Measurements from ENCODE around the gene ARID4B. TPM values are rescaled to one million over a fixed set of nuclear protein-coding genes. Genes with fewer than 3 reads are reported as not detected.
"Not testable (repeated sequence)": the region's sequence is repeated elsewhere in the genome, so short reads cannot be mapped to it uniquely, and the experiment has no call there.

Gene ARID4B
- total RNA-seq, 3 donors from 2014 or later, result 26.9 to 41.5 (median 36.4) TPM

DNA sequence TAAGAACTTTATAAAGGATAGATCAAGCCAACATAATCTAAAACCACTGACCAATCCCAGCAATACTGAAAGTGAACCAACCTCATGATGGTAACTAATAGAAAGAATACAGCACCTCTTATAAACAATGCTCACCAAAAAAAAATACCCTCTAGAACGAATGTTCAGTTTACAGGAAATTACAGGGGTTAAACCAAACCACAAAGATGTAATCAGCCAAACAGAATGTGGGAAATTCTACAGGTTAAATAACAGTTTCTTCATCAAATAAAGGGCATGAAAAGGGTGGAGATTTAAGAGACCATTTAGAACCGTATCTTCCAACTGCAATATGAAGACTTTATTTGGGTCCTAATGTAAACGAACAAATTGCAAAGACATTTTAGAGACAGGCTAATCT lies 30.4 kb downstream of the ARID4B start:
- peaks cover 62% of the 10 kb centered on the region for H3K4me1 Mint-ChIP-seq (ENCODE audit: low read depth)
- H3K4me3 Mint-ChIP-seq, result peak overlapping the region; percentile 64
- H3K9me3 Mint-ChIP-seq, result no peaks in the 10 kb centered on the region
- H3K36me3 Mint-ChIP-seq (ENCODE audit: insufficient read depth), result peaks cover 3% of the 10 kb centered on the region
- H3K27me3 Mint-ChIP-seq (ENCODE audit: low read depth), result no peaks in the 10 kb centered on the region
- ATAC-seq (peak; percentile 74 to 76), DNase-seq (no peak)

DNA sequence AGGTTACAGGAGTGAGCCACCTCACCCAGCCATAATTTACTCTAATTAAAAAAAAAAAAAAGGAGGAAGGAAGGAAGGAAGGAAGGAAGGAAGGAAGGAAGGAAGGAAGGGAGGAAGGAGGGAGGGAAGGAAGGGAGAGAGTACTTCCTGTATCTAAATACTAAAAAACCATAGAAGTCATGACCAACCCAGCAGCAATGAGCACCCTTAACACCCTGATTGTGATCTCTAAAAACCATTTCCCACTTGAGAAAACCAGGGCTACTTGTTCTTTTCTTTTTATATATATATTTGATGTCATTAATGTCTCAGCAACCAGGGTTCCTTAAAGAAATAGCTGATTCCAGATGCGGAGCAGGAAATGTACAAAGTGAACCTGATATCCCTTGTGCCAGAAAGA lies 31.2 kb downstream of the ARID4B start:
- H3K9me3 Mint-ChIP-seq, result no peaks in the 10 kb centered on the region
- peak overlapping the region; percentile 49 for H3K4me3 Mint-ChIP-seq
- DNase-seq (no peak), ATAC-seq (no peak)
- no peaks in the 10 kb centered on the region for H3K27me3 Mint-ChIP-seq (ENCODE audit: low read depth)
- H3K36me3 Mint-ChIP-seq (ENCODE audit: insufficient read depth), result peaks cover 3% of the 10 kb centered on the region
- peaks cover 64% of the 10 kb centered on the region for H3K4me1 Mint-ChIP-seq (ENCODE audit: low read depth)

DNA sequence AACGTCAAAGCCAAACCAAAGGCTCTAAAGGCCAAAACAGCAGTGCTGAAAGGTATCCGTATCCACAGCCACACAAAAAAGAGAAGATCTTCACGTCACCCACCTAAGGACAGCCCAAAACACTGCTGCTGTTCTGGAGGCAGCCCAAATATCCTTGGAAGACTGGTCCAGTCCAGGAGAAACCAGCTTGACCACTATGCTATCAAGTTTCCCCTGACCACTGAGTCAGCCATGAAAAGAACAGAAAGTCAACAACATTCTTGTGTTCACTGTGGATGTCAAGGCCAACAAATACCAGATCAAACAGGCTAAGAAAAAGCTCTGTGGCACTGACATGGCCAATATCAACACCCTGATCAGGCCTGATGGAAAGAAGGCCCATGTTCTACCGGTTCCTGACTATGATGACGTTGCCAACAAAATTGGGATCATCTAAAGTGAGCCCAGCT lies 32.1 kb downstream of the ARID4B start:
- H3K9me3 Mint-ChIP-seq, result no peaks in the 10 kb centered on the region
- no peaks in the 10 kb centered on the region for H3K27me3 Mint-ChIP-seq (ENCODE audit: low read depth)
- no peak overlapping the region for H3K4me3 Mint-ChIP-seq
- DNase-seq (no peak), ATAC-seq (no peak)
- peaks cover 62% of the 10 kb centered on the region for H3K4me1 Mint-ChIP-seq (ENCODE audit: low read depth)
- peaks cover 6% of the 10 kb centered on the region for H3K36me3 Mint-ChIP-seq (ENCODE audit: insufficient read depth)

DNA sequence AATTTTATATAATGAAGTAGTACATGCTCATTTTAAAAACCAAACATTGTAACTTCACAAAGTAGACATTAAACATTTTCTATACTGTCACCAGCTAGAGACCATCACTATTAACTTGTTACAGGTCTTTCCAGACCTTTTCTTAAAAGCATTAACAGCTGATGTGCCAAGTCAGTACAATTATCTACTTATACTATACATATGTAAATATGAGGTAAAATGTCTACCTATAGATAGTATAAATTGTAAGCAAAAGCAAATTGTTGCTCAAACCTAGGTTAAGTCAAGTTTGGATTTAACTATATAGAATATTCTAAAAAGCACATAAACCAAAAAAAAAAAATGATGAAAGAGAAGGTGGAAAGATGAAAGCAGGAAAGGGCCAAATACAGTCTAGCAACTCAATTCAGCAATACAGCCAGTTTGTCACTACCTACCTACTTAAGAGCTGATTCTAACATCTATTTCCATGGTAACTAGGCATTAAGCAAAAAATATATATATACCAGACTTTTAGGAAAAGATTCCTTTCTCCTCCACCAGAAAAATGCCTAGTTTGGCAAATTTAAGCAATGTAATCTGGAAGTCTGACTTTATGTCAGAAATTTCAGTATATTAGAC lies 34.5 kb downstream of the ARID4B start:
- peaks cover 63% of the 10 kb centered on the region for H3K4me1 Mint-ChIP-seq (ENCODE audit: low read depth)
- peaks cover 7% of the 10 kb centered on the region for H3K36me3 Mint-ChIP-seq (ENCODE audit: insufficient read depth)
- no peak for ATAC-seq
- no peaks in the 10 kb centered on the region for H3K27me3 Mint-ChIP-seq (ENCODE audit: low read depth)
- no peak for DNase-seq
- no peaks in the 10 kb centered on the region for H3K9me3 Mint-ChIP-seq
- H3K4me3 Mint-ChIP-seq, result no peak overlapping the region

DNA sequence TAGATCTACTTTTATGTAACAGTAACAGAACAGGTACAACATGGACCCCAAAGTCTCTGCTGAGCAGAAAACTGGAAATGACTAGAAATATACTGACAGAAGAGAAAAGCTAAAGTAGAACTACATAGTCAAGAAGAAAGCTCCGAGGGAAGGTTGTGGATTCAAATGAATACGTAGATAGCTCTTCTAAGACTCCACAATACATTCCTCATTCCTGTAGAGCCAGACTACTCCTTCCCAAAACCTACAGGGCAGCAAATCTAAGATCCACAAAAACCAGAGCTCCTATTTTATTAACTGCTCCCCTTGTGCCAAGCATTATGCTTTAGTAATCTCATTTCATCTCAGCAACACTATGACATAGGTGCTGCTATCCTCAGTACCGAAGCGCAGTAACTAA lies 35.2 kb downstream of the ARID4B start:
- no peak overlapping the region for H3K4me3 Mint-ChIP-seq
- ATAC-seq (no peak), DNase-seq (no peak)
- no peaks in the 10 kb centered on the region for H3K27me3 Mint-ChIP-seq (ENCODE audit: low read depth)
- peaks cover 65% of the 10 kb centered on the region for H3K4me1 Mint-ChIP-seq (ENCODE audit: low read depth)
- no peaks in the 10 kb centered on the region for H3K9me3 Mint-ChIP-seq
- peaks cover 7% of the 10 kb centered on the region for H3K36me3 Mint-ChIP-seq (ENCODE audit: insufficient read depth)

DNA sequence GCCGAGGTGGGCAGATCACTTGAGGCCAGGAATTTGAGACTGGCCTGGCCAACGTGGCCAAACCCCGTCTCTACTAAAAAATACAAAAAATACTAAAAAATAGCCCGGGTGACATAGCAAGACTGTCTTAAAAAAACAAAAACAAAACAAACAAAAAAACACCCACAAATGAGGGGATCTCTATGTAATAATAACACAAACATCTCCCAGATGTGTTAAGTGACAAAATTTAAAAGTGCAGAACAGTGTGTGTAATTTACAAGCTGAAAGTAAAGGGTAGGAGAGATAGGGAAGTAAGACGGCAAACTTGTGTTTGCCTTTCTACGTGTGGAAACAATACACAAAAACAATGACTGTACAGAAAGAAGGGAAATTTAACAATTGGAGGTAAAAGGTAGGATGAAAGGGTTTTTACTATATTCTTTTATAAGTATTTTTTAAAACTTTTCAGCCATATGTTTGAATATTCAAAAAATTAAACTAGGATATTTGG lies 36.3 kb downstream of the ARID4B start:
- ATAC-seq (no peak), DNase-seq (no peak)
- Mint-ChIP-seq H3K36me3 (ENCODE audit: insufficient read depth) (peaks cover 7% of the 10 kb centered on the region), H3K27me3 (ENCODE audit: low read depth) (no peaks in the 10 kb centered on the region), H3K4me1 (ENCODE audit: low read depth) (peaks cover 66% of the 10 kb centered on the region), H3K9me3 (no peaks in the 10 kb centered on the region), H3K4me3 (no peak overlapping the region)

DNA sequence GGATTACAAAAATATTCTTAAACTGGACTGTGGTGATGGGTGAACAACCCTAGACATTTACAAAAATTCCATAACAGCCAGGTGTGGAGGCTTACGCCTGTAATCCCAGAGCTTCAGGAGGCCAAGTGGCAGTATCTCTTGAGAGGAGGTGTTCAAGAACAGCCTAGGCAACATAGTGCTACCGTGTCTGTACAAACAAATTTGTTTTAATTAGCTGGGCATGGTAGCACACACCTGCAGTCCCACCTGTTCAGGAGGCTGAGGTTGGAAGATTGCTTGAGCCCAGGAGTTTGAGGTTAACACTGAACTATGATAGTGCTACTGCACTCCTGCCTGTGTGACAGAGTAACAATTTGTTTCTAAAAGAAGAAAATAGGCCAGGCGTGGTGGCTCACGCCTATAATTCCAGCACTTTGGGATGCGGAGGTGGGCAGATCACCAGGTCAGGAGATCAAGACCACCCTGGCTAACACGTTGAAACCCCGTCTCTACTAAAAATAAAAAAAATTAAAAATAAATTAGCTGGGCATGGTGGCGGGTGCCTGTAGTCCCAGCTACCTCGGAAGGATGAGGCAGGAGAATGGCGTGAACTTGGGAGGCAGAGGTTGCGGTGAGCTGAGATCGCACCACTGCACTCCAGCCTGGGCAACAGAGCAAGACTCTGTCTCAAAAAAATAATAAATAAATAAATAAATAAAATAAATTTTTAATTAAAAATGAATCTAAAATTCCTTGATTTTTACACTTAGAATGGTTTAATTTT lies 37.1 kb downstream of the ARID4B start:
- DNase-seq, result no peak
- peaks cover 7% of the 10 kb centered on the region for H3K36me3 Mint-ChIP-seq (ENCODE audit: insufficient read depth)
- no peaks in the 10 kb centered on the region for H3K9me3 Mint-ChIP-seq
- H3K4me1 Mint-ChIP-seq (ENCODE audit: low read depth), result peaks cover 72% of the 10 kb centered on the region
- H3K4me3 Mint-ChIP-seq, result no peak overlapping the region
- no peaks in the 10 kb centered on the region for H3K27me3 Mint-ChIP-seq (ENCODE audit: low read depth)
- no peak for ATAC-seq

DNA sequence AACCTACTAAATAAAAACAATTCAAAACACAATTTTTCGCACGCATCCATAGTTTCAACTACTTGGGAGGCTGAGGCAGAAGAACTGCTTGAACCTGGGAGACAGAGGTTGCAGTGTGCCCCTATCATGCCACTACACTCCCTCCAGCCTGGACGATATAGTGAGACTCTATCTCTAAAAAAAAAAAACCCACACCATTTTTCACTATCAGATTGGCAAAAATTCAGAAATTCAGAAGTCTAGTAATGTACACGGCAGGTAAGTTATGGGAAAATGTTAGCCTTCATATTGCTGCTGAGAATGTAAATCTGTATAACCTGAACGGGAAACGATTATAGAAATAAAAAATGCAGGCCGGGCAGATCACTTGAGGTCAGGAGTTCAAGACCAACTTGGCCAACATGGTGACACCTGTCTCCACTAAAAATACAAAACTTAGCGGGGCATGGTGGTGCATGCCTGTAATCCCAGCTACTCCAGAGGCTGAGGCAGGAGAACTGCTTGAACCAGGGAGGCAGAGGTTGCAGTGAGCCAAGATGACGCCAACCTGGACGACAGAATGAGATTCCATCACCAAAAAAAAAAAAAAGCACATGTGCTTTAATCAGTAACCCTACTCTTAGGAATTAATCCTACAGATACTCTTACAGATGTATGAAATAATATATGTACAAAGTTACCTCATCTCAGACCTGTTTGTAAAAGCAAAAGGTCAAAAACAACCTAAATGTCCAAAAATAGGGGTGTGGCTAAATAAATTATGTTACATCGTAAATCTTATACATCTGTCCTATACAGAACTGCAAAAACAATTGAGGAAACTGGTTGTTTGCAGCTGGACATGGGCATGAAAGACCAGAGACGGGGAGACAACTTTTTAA lies 37.9 kb downstream of the ARID4B start:
- ATAC-seq, result no peak
- no peaks in the 10 kb centered on the region for H3K9me3 Mint-ChIP-seq
- no peak for DNase-seq
- H3K4me1 Mint-ChIP-seq (ENCODE audit: low read depth), result peaks cover 75% of the 10 kb centered on the region
- no peak overlapping the region for H3K4me3 Mint-ChIP-seq
- peaks cover 4% of the 10 kb centered on the region for H3K36me3 Mint-ChIP-seq (ENCODE audit: insufficient read depth)
- no peaks in the 10 kb centered on the region for H3K27me3 Mint-ChIP-seq (ENCODE audit: low read depth)

DNA sequence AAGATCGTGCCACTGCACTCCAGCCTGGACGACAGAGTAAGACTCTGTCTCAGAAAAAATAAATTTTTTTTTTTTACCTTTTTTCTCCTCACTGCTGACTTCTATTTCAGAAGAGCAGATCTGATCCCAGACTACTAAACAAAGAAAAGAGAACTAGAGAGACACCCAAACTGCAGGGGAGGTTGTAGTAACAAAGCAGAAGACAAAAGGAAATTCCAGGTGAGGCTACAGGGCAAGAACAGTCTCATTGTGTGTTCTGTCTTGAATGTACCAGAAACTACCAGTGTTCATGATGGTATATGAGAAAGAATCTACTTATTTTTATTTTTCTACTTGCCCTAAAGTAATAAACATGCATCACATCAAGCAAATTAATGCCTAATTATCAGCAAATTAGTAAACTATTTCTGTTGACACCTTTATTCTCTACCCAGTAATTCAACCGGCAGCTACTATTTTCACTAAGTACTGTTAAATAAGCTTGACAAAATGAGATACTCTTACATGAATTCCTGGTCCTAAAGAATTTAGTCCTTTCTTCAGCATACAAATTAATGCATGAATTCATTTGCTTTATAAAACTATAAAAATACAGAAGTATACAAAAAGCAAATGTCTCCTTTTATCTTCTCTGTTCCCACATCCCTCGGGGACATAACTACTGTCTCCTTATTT lies 40.6 kb downstream of the ARID4B start:
- Mint-ChIP-seq H3K4me3 (no peak overlapping the region), H3K9me3 (no peaks in the 10 kb centered on the region), H3K4me1 (ENCODE audit: low read depth) (peaks cover 69% of the 10 kb centered on the region), H3K27me3 (ENCODE audit: low read depth) (no peaks in the 10 kb centered on the region), H3K36me3 (ENCODE audit: insufficient read depth) (peaks cover 4% of the 10 kb centered on the region)
- no peak for DNase-seq
- no peak for ATAC-seq

DNA sequence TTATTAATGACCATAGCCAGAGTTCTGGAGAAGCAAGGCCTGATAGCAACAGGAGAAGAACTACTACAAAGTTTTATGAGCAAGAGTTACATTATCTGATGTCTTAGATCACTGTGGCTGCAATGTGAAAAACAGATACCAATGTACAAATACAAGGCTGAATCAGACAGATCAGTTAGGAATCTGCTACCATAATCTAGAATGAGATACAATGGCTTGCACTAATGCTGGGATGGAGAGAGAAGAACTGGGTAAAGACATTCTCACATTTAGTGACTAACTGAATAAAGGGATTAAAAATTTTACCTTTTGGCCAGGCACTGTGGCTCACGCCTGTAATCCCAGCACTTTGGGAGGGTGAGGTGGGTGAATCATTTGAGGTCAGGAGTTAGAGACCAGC lies 41.3 kb downstream of the ARID4B start:
- Mint-ChIP-seq H3K4me3 (no peak overlapping the region), H3K9me3 (no peaks in the 10 kb centered on the region), H3K27me3 (ENCODE audit: low read depth) (no peaks in the 10 kb centered on the region), H3K4me1 (ENCODE audit: low read depth) (peaks cover 70% of the 10 kb centered on the region), H3K36me3 (ENCODE audit: insufficient read depth) (peaks cover 3% of the 10 kb centered on the region)
- DNase-seq, result no peak
- peak; percentile 60 to 73 for ATAC-seq

DNA sequence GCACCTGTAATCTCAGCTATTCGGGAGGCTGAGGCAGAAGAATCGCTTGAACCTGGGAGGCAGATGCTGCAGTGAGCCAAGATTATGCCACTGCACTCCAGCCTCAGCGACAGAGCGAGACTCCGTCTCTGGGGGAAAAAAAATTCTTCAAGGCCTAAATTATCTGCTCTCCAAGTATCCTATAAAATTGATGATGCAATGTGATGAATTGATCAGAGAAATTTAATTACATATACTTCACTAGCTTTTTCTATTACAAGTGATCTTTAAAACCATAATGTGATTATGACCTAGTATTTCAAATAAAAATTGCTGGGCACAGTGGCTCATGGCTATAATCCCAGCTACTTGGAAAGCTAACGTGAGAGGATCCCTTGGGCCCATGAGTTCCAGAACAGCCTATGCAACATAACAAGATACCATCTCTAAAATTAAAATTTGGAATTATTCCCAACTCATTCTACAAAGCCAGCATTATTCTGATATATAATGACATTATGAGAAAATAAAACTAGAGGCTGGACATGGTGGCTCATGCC lies 43.7 kb downstream of the ARID4B start:
- no peak for DNase-seq
- H3K4me1 Mint-ChIP-seq (ENCODE audit: low read depth), result peaks cover 68% of the 10 kb centered on the region
- ATAC-seq, result no peak
- H3K27me3 Mint-ChIP-seq (ENCODE audit: low read depth), result no peaks in the 10 kb centered on the region
- no peaks in the 10 kb centered on the region for H3K9me3 Mint-ChIP-seq
- H3K4me3 Mint-ChIP-seq, result no peak overlapping the region
- H3K36me3 Mint-ChIP-seq (ENCODE audit: insufficient read depth), result peaks cover 3% of the 10 kb centered on the region

DNA sequence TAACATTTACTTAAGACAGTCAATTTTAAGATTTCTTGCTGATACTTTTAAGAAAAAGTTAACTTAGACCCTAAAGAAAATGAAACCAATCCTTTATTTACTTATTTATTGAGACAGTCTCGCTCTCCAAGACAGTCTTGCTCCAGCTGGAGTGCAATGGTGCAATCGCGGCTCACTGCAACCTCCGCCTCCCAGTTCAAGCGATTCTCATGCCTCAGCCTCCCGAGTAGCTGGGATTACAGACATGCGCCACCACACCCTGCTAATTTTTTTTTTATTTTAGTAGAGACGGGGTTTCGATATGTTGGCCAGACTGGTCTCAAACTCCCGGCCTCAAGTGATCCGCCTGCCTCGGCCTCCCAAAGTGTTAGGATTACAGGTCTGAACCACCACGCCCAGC lies 44.3 kb downstream of the ARID4B start:
- H3K36me3 Mint-ChIP-seq (ENCODE audit: insufficient read depth); H3K9me3 Mint-ChIP-seq; H3K4me3 Mint-ChIP-seq; DNase-seq; H3K27me3 Mint-ChIP-seq (ENCODE audit: low read depth); ATAC-seq: not testable (repeated sequence)
- H3K4me1 Mint-ChIP-seq (ENCODE audit: low read depth), result peaks cover 69% of the 10 kb centered on the region

DNA sequence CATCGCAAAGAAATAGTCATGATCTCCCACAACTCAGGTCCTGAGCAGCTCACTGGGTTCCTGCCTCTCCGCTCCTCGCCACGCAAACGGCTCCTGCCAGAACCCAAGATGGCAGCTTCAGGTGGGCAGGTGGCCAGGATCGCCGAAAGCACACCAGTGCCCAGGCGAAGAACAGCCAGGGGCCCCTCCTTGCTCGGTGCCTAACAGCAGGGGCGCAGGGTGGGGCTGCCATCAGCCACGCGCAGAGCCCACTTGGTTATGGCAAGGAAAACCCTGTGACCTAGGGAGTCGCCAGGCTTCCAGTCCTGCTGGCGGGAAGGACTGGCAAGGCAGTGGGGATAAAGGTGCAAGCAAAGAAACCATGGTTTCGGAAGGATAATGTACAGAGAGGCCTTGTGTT lies 47.5 kb downstream of the ARID4B start:
- Mint-ChIP-seq H3K4me3 (no peak overlapping the region), H3K9me3 (no peaks in the 10 kb centered on the region), H3K36me3 (ENCODE audit: insufficient read depth) (peaks cover 5% of the 10 kb centered on the region), H3K4me1 (ENCODE audit: low read depth) (peaks cover 61% of the 10 kb centered on the region), H3K27me3 (ENCODE audit: low read depth) (no peaks in the 10 kb centered on the region)
- no peak for DNase-seq
- ATAC-seq, result no peak

DNA sequence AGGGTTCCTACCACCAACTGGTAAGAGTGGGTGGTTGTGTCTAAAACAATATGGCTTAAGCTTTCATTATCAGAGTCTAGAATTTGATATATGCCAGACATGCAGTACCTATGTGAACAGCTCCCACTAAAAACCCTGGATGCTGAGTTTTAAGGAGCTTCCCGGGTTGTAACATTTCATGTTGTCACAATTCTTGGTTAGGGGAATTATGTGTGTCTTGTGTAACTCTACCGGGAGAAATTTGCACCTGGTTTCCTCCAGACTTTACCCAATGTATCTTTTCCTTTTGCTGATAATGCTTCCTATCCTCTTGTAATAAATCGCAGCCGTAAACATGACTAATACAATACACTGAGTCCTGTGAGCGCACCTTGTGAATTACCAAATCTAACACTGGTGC lies 48.3 kb downstream of the ARID4B start:
- DNase-seq (no peak), ATAC-seq (no peak)
- Mint-ChIP-seq H3K4me3 (no peak overlapping the region), H3K9me3 (no peaks in the 10 kb centered on the region), H3K27me3 (ENCODE audit: low read depth) (no peaks in the 10 kb centered on the region), H3K36me3 (ENCODE audit: insufficient read depth) (peaks cover 5% of the 10 kb centered on the region), H3K4me1 (ENCODE audit: low read depth) (peaks cover 62% of the 10 kb centered on the region)

Data from activated T-cell treated with anti-CD3 and anti-CD28 coated beads, Interleukin-2, amount 50 U/mL, for 4 hours (primary cell).